ENCODE results near the gene HGD.

Gene HGD

DNA sequence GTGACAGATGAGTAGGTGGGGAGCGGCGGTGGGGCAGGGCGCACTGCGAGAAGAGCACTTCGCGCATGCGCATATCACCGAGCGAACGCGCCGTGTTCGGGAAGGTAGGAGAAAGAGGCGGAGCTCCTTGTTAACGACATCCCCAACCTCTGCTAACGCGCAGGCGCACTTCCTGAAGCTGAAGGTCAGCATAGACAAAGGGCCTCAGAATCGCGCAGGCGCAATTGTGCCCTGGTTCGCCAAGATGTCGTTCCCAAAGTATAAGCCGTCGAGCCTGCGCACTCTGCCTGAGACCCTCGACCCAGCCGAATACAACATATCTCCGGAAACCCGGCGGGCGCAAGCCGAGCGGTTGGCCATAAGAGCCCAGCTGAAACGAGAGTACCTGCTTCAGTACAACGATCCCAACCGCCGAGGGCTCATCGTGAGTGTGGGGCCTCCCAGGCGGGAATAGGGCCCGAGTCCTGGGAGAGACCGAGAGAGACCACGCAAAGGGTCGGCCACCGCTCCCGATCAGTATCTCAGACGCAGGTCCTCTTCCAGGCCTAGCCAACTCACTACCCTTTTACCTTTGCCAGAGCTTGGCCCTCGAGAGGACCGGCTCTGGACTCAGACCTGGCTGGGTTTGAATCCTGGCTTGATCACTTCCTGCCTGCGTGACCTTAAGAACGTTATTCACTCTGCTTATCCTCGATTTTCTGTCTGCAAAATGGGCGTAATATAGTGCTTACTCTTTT lies 85.8 kb downstream of the HGD start, which contains the start of gene NDUFB4:
TSS of gene NDUFB4 (plus strand) at position 221 of the 737 bp plus-strand sequence. CDS start at position 245, 24 bp downstream.
- DNase-seq = peak; percentile 74 to 97 (median 92)

DNA sequence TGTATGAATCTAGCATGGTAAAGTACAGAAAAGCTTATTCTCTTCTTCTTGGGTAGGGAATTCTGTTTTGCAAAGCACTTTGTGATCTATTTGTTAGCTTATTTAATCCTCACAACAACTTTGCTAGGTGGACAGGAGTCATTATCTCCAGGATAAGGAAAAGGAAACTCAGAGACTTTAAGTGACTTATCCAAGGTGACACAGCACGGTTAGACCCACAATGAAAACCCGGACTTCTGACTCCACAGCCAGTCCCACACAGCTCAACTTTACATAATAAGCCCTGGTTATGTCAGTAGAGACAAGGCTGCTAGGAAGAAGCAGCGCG lies 86.3 kb downstream of the HGD start:
- no peak for DNase-seq

DNA sequence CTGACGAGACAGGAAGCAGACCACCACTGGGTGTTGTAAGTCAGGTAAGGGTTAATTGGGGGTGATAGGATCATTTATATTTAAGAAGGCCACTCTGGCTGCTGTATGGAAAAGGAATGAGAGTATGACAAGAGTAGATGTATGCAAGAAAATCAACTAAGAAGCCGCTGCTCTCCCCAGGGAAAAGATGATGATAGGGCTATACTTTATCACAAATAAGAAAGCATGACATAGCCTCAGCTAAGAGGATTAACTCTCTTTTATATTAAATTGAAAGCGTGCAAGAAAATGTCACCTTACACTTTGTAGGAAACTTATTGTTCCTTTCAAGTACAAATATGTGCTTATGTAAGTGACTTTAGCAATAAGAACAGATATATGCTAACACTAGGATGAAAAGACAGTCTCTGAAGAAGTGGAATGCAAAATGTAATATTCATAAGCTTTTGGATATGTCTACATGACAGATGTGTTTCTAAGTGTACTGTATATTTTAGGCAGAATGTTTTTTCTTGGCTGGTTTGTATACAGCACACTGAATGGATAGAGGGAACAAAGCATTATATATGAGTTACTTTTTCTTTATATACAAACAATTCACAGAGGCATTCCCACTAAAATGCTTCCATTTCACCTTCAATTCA lies 94.6 kb downstream of the HGD start:
- DNase-seq = no peak

Measured in amygdala (tissue), 56 donors.